ENCODE data around the gene DLGAP4. TPM values are rescaled to one million over a fixed set of nuclear protein-coding genes. Genes with fewer than 3 reads are reported as not detected.
"Not testable (repeated sequence)": the region's sequence is repeated elsewhere in the genome, so short reads cannot be mapped to it uniquely, and the experiment has no call there.

The DLGAP4 gene
- total and polyA plus RNA-seq, 5 experiments from 2014 or later = 9.3 to 35.0 (median 16.6) TPM

DNA sequence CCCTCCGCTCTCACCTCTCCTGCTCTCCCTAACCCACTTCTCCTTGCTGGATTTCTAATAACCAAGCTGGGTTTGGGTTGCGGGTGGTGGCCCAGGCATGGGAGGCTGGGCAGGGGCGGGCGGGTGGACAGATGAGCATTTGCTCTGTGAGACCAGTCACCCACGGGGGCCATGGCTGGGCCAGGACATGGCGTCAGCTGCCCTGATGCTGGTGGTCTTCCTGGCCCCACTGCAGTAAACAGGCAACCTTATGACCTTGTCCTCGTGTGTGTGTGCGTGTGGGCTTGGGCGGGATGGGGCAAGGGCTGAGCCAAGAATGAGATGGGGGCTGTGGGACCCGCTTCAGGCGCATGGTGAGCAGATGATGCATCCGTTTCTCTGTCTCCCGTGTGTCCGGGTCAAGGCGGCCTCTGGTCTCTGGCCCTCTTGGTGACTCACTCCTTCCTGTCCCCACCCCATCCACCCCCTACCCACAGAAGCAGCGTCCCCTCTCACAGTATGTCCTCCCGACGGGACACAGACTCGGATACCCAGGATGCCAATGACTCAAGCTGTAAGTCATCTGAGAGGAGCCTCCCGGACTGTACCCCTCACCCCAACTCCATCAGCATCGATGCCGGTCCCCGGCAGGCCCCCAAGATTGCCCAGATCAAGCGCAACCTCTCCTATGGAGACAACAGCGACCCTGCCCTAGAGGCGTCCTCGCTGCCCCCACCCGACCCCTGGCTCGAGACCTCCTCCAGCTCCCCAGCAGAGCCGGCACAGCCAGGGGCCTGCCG lies 193.8 kb downstream of the DLGAP4 start:
- POLR2A ChIA-PET = no interaction called here
- peaks cover 0 to 57% (median 3%) of the 10 kb centered on the region in 3 donors for H3K36me3 Mint-ChIP-seq
- DNase-seq = no peak

DNA sequence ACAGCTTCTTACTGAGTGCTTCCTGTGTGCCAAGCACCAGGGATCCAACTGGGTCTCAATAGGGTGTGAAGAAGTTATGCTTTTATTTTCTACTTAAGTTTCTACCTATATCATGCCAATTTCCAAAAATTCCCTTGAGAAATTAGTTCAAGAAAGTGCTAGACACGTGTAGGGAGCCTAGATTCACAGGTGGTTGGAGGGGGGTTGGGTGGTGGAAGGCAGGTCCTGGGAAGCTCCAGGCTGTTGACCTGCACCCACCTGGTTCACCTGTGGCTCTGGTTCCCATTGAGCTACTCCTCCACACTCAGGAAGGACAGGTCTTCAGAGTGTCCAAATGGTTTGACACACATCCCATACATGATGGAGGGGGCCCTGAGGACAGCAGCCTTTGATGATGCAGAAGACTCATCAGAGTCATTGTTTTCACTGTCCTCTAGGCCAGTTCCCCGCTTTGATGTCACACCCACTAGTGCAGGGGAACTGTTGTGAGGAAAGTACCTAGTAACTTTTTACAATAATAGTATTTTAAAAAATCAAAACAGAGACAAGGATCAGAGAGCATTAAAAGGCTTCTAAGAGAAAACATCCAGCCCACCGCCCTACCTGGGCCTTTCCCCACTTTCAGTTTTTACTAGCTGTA lies 195.3 kb downstream of the DLGAP4 start:
- no peaks in the 10 kb centered on the region for H3K9me3 Mint-ChIP-seq
- POLR2A ChIA-PET = interaction anchor here (1.1 kb wide), 1 partner anchor 28 kb away, joined by 3 read pairs; no protein-coding TSS in a partner anchor
- no peak overlapping the region for H3K4me3 Mint-ChIP-seq
- H3K4me1 Mint-ChIP-seq = peaks cover 3 to 11% (median 9%) of the 10 kb centered on the region in 4 donors
- H3K27ac Mint-ChIP-seq = peak overlapping the region in 8 of 10 donors; percentile 13 to 74 (median 40)
- DNase-seq (no peak), ATAC-seq (peak in 1 of 2 donors; percentile 18)
- no peaks in the 10 kb centered on the region for H3K27me3 Mint-ChIP-seq
- H3K36me3 Mint-ChIP-seq = peaks cover 0 to 59% (median 3%) of the 10 kb centered on the region in 3 donors

More for the DNA sequence above, 193.8 kb downstream of the DLGAP4 start:
- Mint-ChIP-seq H3K27ac (peak overlapping the region in 1 of 10 donors; percentile 67), H3K4me3 (no peak overlapping the region), H3K9me3 (no peaks in the 10 kb centered on the region), H3K27me3 (no peaks in the 10 kb centered on the region), H3K4me1 (peaks cover 0 to 9% (median 6%) of the 10 kb centered on the region in 4 donors)
- no peak for ATAC-seq

DNA sequence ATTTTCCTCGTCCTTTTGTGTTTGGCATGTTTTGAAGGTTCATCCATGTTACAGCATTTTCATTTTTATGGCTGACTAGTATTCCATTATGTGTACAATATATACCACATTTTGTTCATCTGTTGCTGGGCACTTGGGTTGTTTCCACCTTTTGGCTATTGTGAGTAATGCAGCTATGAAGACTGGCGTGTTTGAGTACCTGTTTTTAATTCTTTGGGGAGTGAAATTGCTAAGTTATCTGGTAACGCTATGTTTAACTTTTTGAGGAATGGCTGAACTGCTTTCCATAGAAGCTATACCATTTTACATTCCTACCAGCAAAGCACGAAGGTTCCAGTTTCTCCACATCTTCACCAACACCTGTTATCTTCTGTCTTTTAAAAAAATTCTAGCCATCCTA lies 198.2 kb downstream of the DLGAP4 start:
- ATAC-seq (no peak), DNase-seq (no peak)
- Mint-ChIP-seq H3K4me3 (no peak overlapping the region), H3K27ac (no peak overlapping the region), H3K4me1 (peaks cover 3 to 16% (median 11%) of the 10 kb centered on the region in 4 donors), H3K36me3 (peaks cover 0 to 63% (median 0%) of the 10 kb centered on the region in 3 donors), H3K9me3 (no peaks in the 10 kb centered on the region), H3K27me3 (no peaks in the 10 kb centered on the region)
- POLR2A ChIA-PET = no interaction called here

DNA sequence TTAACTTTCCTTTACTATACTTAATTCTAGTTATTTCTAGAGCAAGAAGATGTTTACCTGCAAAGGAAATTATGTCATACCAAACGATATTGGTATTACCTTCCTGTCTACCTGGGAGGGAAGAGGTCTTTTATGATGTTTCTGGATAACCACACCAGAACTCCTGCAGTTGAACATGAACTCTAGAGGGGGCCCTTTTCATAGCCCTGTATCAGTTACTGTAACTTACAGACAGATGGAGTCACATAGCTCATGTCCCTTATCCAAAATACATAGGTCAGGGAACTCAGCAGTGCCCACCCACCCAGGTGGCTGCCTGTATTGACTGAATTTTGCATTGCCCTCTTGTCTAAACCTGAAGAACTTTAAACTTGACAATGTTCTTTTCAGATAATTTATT lies 200.1 kb downstream of the DLGAP4 start:
- H3K27ac Mint-ChIP-seq = peak overlapping the region in 6 of 10 donors; percentile 33 to 75 (median 58)
- POLR2A ChIA-PET = interaction anchor here (0.6 kb wide), 1 partner anchor 537 kb away, joined by 3 read pairs; no protein-coding TSS in a partner anchor
- H3K36me3 Mint-ChIP-seq = peaks cover 0 to 51% (median 0%) of the 10 kb centered on the region in 3 donors
- H3K4me3 Mint-ChIP-seq = no peak overlapping the region
- ATAC-seq (peak; percentile 89), DNase-seq (peak in 4 of 10 donors; percentile 15 to 49 (median 37))
- no peaks in the 10 kb centered on the region for H3K9me3 Mint-ChIP-seq
- no peaks in the 10 kb centered on the region for H3K27me3 Mint-ChIP-seq
- peaks cover 3 to 16% (median 11%) of the 10 kb centered on the region in 4 donors for H3K4me1 Mint-ChIP-seq

DNA sequence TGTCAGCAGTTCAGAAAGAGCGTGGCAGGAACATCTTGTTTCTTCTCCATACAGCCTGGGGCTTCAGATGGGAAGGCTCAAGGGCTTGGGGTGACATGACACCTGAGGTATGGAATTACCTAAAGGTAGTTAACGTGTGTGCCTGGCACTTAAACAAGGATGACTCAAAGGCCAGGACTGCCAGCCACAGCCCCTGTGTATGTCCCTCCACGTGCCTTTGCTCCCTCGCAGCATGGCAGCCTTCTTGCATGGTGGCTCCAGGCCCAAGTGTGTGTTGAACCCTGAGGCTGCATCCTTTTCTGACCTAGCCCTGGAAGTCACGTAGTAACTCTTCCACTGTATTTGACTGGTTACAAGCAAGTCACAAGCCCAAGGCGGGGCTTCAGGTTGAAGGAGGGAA lies 201.6 kb downstream of the DLGAP4 start:
- Mint-ChIP-seq H3K4me3 (no peak overlapping the region), H3K27me3 (no peaks in the 10 kb centered on the region), H3K9me3 (no peaks in the 10 kb centered on the region), H3K27ac (peak overlapping the region in 1 of 10 donors; percentile 22), H3K36me3 (peaks cover 0 to 51% (median 5%) of the 10 kb centered on the region in 3 donors), H3K4me1 (peaks cover 4 to 16% (median 8%) of the 10 kb centered on the region in 4 donors)
- POLR2A ChIA-PET = no interaction called here
- DNase-seq (no peak), ATAC-seq (no peak)

DNA sequence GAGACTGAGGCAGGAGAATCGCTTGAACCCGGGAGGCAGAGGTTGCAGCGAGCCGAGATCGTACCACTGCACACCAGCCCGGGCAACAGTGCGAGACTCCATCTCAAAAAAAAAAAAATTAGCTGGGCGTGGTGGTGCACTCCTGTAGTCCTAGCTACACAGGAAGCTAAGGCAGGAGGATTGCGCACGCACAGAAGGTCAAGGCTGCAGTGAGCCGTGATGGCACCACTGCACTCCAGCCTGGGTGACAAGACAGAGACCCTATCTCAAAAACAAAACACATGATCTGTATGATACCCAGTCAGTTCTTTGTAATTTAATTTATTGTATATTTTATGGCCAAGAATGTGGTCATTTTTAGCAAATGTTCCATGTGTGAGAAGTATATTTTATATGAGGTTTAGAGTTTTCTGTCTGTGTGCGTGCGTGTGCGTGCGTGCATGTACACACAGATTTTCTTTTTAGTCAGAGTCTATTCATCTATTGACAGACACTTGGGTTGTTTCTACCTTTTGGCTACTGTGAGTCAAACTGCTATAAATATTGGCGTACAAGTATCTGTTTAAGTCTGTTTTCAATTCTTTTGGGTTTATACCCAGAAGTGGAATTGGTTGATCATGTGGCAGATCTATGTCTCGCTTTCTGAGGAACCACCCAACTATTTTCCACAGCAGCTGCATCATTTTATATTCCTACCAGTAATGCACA lies 213.0 kb downstream of the DLGAP4 start:
- peaks cover 0 to 11% (median 4%) of the 10 kb centered on the region in 4 donors for H3K4me1 Mint-ChIP-seq
- POLR2A ChIA-PET = no interaction called here
- no peaks in the 10 kb centered on the region for H3K9me3 Mint-ChIP-seq
- no peaks in the 10 kb centered on the region for H3K27me3 Mint-ChIP-seq
- peak overlapping the region in 2 of 10 donors; percentile 11 to 65 for H3K27ac Mint-ChIP-seq
- H3K36me3 Mint-ChIP-seq = peaks cover 0 to 60% (median 2%) of the 10 kb centered on the region in 3 donors
- no peak for ATAC-seq
- no peak overlapping the region for H3K4me3 Mint-ChIP-seq
- no peak for DNase-seq

DNA sequence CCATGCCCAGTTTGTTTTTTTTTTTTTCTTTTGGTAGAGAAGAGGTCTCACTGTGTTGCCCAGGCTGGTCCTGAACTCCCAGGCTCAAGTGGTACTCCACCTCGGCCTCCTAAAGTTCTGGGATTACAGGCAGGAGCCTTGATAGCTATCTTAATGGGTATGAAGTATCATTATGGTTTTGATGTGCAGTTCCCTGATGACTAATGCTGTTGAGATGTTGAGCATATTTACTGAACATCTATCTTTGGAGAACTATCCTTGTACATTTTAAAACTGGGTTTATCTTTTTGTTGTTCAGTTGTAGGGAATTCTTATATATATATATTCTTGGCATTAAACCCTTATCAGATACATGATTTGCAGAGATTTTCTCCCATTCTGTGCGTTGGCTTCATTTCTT lies 213.8 kb downstream of the DLGAP4 start:
- Mint-ChIP-seq H3K27me3 (no peaks in the 10 kb centered on the region), H3K36me3 (peaks cover 0 to 60% (median 2%) of the 10 kb centered on the region in 3 donors), H3K9me3 (no peaks in the 10 kb centered on the region), H3K4me3 (no peak overlapping the region), H3K27ac (peak overlapping the region in 3 of 10 donors; percentile 11 to 43 (median 27)), H3K4me1 (peaks cover 0 to 12% (median 3%) of the 10 kb centered on the region in 4 donors)
- DNase-seq = no peak
- ATAC-seq = no peak
- POLR2A ChIA-PET = interaction anchor here (0.6 kb wide), 1 partner anchor 18 kb away, joined by 5 read pairs; no protein-coding TSS in a partner anchor

DNA sequence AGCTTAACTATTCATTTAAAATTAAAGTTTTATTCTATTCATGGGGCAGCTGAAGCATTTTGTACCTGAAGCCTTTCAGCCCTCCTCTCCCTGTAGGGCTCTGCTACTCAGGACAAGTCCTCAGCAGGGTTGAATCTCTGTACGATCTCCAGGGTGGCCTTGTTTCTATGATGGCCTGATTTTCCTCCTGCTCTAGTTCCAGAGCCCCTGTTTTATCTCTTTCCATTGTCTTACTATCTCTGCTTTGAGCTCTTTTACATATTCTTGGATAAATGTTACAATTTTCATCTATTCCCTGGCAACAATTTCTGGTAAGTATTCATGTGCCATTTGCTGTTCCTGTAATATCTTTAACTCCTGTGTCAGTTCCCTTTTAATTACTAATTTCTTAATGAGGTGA lies 215.4 kb downstream of the DLGAP4 start:
- ATAC-seq = no peak
- peak overlapping the region in 3 of 10 donors; percentile 28 to 84 (median 47) for H3K27ac Mint-ChIP-seq
- no peaks in the 10 kb centered on the region for H3K9me3 Mint-ChIP-seq
- H3K27me3 Mint-ChIP-seq = no peaks in the 10 kb centered on the region
- H3K4me1 Mint-ChIP-seq = peaks cover 0 to 12% (median 3%) of the 10 kb centered on the region in 4 donors
- no peak overlapping the region for H3K4me3 Mint-ChIP-seq
- no peak for DNase-seq
- POLR2A ChIA-PET = no interaction called here
- peaks cover 0 to 61% (median 5%) of the 10 kb centered on the region in 3 donors for H3K36me3 Mint-ChIP-seq

DNA sequence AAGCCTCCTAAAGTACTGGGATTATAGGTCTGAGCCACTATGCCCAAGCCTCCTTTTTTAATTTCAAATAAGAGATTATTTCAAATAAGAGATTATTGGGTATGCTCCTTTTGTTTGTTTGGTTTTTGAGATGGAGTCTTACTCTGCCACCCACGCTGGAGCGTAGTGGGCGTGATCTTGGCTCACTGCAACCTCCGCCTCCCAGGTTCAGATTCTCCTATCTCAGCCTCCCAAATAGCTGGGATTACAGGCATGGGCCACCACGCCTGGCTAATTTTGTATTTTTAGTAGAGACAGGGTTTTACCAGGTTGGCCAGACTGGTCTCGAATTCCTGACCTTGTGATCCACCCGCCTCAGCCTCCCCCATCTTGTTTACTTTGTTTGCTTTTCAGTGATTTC lies 216.3 kb downstream of the DLGAP4 start:
- POLR2A ChIA-PET, H3K4me3 Mint-ChIP-seq: not testable (repeated sequence)

DNA sequence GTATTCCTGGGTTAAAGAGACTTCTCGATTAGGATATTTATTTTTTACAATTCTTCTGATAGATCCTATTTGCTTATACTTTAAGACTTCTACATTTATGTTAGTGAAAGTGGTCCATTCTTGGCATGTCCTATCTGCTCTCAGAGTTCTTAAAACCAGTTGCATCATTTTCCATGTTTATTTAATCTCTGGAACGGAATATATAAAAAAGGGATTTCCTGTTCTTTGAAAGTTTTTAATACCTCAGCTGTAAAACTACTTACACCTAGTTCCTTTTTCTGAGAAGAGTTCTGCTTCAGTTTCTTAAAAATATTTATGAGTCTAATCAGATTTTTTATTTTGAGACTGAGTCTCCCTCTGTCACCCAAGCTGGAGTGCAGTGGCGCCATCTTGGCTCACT lies 217.2 kb downstream of the DLGAP4 start:
- no peak for DNase-seq
- Mint-ChIP-seq H3K4me1 (peaks cover 0 to 12% (median 3%) of the 10 kb centered on the region in 4 donors), H3K36me3 (peaks cover 0 to 72% (median 10%) of the 10 kb centered on the region in 3 donors), H3K27ac (no peak overlapping the region), H3K4me3 (no peak overlapping the region), H3K27me3 (no peaks in the 10 kb centered on the region), H3K9me3 (no peaks in the 10 kb centered on the region)
- POLR2A ChIA-PET = interaction anchor here (0.6 kb wide), 1 partner anchor 405 kb away, joined by 4 read pairs; no protein-coding TSS in a partner anchor
- no peak for ATAC-seq

More for the DNA sequence above, 216.3 kb downstream of the DLGAP4 start:
- DNase-seq, H3K9me3 Mint-ChIP-seq, ATAC-seq, H3K27me3 Mint-ChIP-seq: not testable (repeated sequence)
- Mint-ChIP-seq H3K36me3 (peaks cover 0 to 70% (median 9%) of the 10 kb centered on the region in 3 donors), H3K27ac (peak overlapping the region in 6 of 10 donors; percentile 28 to 84 (median 38)), H3K4me1 (peaks cover 0 to 12% (median 3%) of the 10 kb centered on the region in 4 donors)

DNA sequence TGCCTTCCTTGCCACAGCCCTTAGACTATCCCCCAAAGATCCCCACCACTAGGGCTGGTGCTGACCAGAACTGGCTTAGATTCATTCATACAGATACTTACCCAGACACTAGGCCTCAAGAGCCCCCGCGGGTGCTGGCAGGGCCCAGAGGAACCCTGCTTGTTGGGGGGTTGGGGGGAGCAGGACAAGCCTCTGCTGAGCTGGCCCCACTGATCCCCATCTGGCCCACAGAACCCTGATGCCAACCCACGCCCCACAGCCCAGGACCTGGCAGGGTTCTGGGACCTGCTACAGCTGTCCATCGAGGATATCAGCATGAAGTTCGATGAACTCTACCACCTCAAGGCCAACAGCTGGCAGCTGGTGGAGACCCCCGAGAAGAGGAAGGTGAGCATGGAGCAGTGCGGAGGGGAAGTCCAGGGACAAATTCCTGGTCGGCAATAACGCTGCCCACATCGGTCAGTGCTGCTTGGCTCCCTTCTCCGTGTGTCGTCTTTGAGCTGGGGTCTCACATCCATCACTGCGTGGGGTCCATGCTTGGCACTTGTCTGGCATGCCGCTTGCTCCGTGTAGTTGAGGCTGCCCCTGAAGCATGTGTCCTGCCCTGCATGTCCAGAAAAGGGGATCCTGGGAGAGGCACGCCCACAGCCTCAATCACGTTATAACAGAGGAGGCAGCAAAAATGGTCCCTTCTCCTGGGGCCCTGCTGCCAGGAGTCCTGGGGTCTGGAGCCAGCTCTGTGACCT lies 219.7 kb downstream of the DLGAP4 start:
- POLR2A ChIA-PET = no interaction called here
- H3K36me3 Mint-ChIP-seq = peaks cover 0 to 58% (median 10%) of the 10 kb centered on the region in 3 donors
- no peak for DNase-seq

More for the DNA sequence above, 219.7 kb downstream of the DLGAP4 start:
- Mint-ChIP-seq H3K27ac (peak overlapping the region in 5 of 10 donors; percentile 51 to 79 (median 63)), H3K4me1 (peaks cover 0 to 12% (median 2%) of the 10 kb centered on the region in 4 donors), H3K9me3 (no peaks in the 10 kb centered on the region), H3K27me3 (no peaks in the 10 kb centered on the region), H3K4me3 (no peak overlapping the region)
- ATAC-seq = no peak
